Liver (tissue), 9 donors: Measurements from ENCODE around the gene ERC1. TPM values are rescaled to one million over a fixed set of nuclear protein-coding genes. Genes with fewer than 3 reads are reported as not detected.

Experiments used
- DNase-seq: peaks from one replicate; pipeline ENCODE4 v3.0.0-alpha.2; 2017; ENCODE audit warnings: low spot score
- H3K27ac ChIP-seq, 2 donors: one replicate each; pipeline ENCODE4 v1.7.0; 2013; ENCODE audit warnings: inconsistent platforms in 2 of 2, low read length in 2 of 2, control low read depth in 1 of 2, low read depth in 1 of 2, mild to moderate bottlenecking in 1 of 2
- H3K27me3 ChIP-seq, 4 donors: one replicate each; pipeline versions ENCODE4 v1.6.1 to v1.7.0; 2013; ENCODE audit warnings: low read length in 3 of 4, inconsistent platforms in 1 of 4, mild to moderate bottlenecking in 1 of 4, moderate library complexity in 1 of 4; ENCODE audit not compliant: control insufficient read depth in 4 of 4, insufficient read depth in 4 of 4
- H3K36me3 ChIP-seq, 4 donors: one replicate each; pipeline versions ENCODE4 v1.6.1 to v1.7.0; 2013; ENCODE audit warnings: low read length in 3 of 4, mild to moderate bottlenecking in 3 of 4, low read depth in 1 of 4, moderate library complexity in 1 of 4; ENCODE audit not compliant: control insufficient read depth in 4 of 4, insufficient read depth in 3 of 4
- H3K4me1 ChIP-seq, 4 donors: one replicate each; pipeline versions ENCODE4 v1.6.1 to v1.7.0; 2013; ENCODE audit warnings: low read length in 3 of 4, mild to moderate bottlenecking in 3 of 4, moderate library complexity in 1 of 4; ENCODE audit not compliant: control insufficient read depth in 4 of 4, insufficient read depth in 4 of 4
- H3K4me3 ChIP-seq, 3 donors: one replicate each; pipeline versions ENCODE4 v1.6.1 to v1.7.0; 2013; ENCODE audit warnings: low read length in 3 of 3, control low read depth in 1 of 3, low read depth in 1 of 3, mild to moderate bottlenecking in 1 of 3
- H3K9ac ChIP-seq, 2 donors: one replicate each; pipeline ENCODE4 v1.7.0; 2013; ENCODE audit warnings: low read length in 2 of 2, mild to moderate bottlenecking in 2 of 2, moderate library complexity in 2 of 2, control low read depth in 1 of 2, low read depth in 1 of 2
- H3K9me3 ChIP-seq, 4 donors: one replicate each; pipeline versions ENCODE4 v1.6.1 to v1.7.0; 2013; ENCODE audit warnings: low read length in 3 of 4; ENCODE audit not compliant: control insufficient read depth in 4 of 4
- EGR1 ChIP-seq, 2 donors: IDR thresholded peaks; 2 replicates each; pipeline ENCODE4 v1.6.1; 2016 to 2018; ENCODE audit warnings: antibody characterized with exemption in 2 of 2, low read depth in 2 of 2
- FOXA1 ChIP-seq: IDR thresholded peaks from 2 replicates; pipeline ENCODE4 v1.6.1; 2016; ENCODE audit warnings: antibody characterized with exemption
- FOXA2 ChIP-seq: IDR thresholded peaks from 2 replicates; pipeline ENCODE4 v1.6.1; 2016; ENCODE audit warnings: antibody characterized with exemption
- GABPA ChIP-seq, 2 donors: IDR thresholded peaks in 1 of 2; conservative IDR thresholded peaks in 1 of 2; 2 replicates each; pipeline ENCODE4 v1.6.1; 2016; ENCODE audit warnings: antibody characterized with exemption in 2 of 2, mild to moderate bottlenecking in 1 of 2, moderate library complexity in 1 of 2
- HNF4A ChIP-seq, 2 donors: conservative IDR thresholded peaks; 2 replicates each; pipeline ENCODE4 v1.6.1; 2016; ENCODE audit warnings: antibody characterized with exemption in 2 of 2, mild to moderate bottlenecking in 2 of 2
- HNF4G ChIP-seq: IDR thresholded peaks from 2 replicates; pipeline ENCODE4 v1.6.1; 2016; ENCODE audit warnings: antibody characterized with exemption
- JUND ChIP-seq, 2 donors: IDR thresholded peaks; 2 replicates each; pipeline ENCODE4 v1.6.1; 2016; ENCODE audit warnings: antibody characterized with exemption in 2 of 2
- NR2F2 ChIP-seq: IDR thresholded peaks from 2 replicates; pipeline ENCODE4 v1.6.1; 2016; ENCODE audit warnings: antibody characterized with exemption
- RAD21 ChIP-seq, 2 donors: IDR thresholded peaks; 2 replicates each; pipeline ENCODE4 v1.6.1; 2016; ENCODE audit warnings: antibody characterized with exemption in 2 of 2, mild to moderate bottlenecking in 2 of 2
- RXRA ChIP-seq, 2 donors: IDR thresholded peaks; 2 replicates each; pipeline ENCODE4 v1.6.1; 2017 to 2018; ENCODE audit warnings: antibody characterized with exemption in 2 of 2, mild to moderate bottlenecking in 1 of 2
- SP1 ChIP-seq: IDR thresholded peaks from 2 replicates; pipeline ENCODE4 v1.6.1; 2018; ENCODE audit warnings: antibody characterized with exemption, mild to moderate bottlenecking
- TAF1 ChIP-seq: conservative IDR thresholded peaks from 2 replicates; pipeline ENCODE4 v1.6.1; 2016; ENCODE audit warnings: antibody characterized with exemption, mild to moderate bottlenecking
- YY1 ChIP-seq: IDR thresholded peaks from 2 replicates; pipeline ENCODE4 v1.6.1; 2016; ENCODE audit warnings: antibody characterized with exemption, mild to moderate bottlenecking
- WGBS: extraction: QIAGEN DNeasy Blood & Tissue Kit; methylation state at CpG from one replicate; pipeline ENCODE4 v1.1.7; 2013; 5-methylcytosine and 5-hydroxymethylcytosine counted together
- polyA plus RNA-seq, 2 donors: library from polyadenylated mRNA; stranded (reverse) in 1 of 2; unstranded in 1 of 2; fragments of 200-250 nt in 1 of 2; fragments of >200 nt in 1 of 2; fragmentation: Nextera tagmentation in 1 of 2; extraction: Ambion mirVana in 1 of 2; gene quantifications; one replicate each; pipeline versions ENCODE4 v1.2.1 to v1.2.3, GENCODE V29; 2013 to 2015
- total RNA-seq, 2 donors: library from RNA; depleted of rRNA; stranded (reverse); fragments of >200 nt; gene quantifications; one replicate each; pipeline ENCODE4 v1.2.3, GENCODE V29; 2014
- TF ChIP-seq, protein P1 (sequence below): IDR thresholded peaks from 2 replicates; pipeline ENCODE4 v1.6.1; 2016; ENCODE audit warnings: antibody characterized with exemption
- TF ChIP-seq, protein P2 (sequence below): IDR thresholded peaks from 2 replicates; pipeline ENCODE4 v1.6.1; 2016; ENCODE audit warnings: antibody characterized with exemption
- TF ChIP-seq, protein P3 (sequence below): IDR thresholded peaks from 2 replicates; pipeline ENCODE4 v1.6.1; 2016; ENCODE audit warnings: antibody characterized with exemption
- TF ChIP-seq, protein P4 (sequence below): IDR thresholded peaks from 2 replicates; pipeline ENCODE4 v1.6.1; 2016; ENCODE audit warnings: antibody characterized with exemption, mild to moderate bottlenecking
- TF ChIP-seq, protein P5 (sequence below): fragments of 150-350 bp; IDR thresholded peaks from 2 replicates; pipeline ENCODE4 v1.5.1; 2017; ENCODE audit warnings: improper control_type of control experiment, low read depth, low read length; ENCODE audit not compliant: missing input control
- donor health status: healthy.
- donor health status: healthy.
- donor health status: healthy.
- donor health status: healthy.
- donor health status: healthy.

ERC1 gene
- total and polyA plus RNA-seq, 4 donors, result 6.2 to 50.2 (median 10.3) TPM

DNA sequence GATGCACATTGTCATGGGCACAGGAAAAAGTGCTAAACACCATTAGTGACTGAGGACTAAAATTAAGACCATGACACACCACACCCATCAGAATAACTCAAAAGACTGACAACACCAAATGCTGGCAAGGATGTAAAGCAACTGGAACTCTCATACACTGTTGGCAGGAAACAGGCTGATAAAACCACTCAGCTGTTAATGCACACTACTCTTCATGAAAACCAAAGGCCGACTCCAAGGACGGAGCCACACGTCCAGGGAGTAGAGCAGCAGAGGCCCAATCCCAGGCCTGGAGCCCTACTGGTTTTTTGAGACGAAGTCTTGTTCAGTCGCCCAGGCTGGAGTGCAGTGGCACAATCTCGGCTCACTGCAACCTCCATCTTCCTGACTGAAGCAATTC lies 48.0 kb upstream of the ERC1 start:
- Histone ChIP-seq H3K9me3 (no peaks in the 10 kb centered on the region), H3K4me1 (peaks cover 0 to 2% (median under 1%) of the 10 kb centered on the region in 4 donors), H3K27me3 (no peaks in the 10 kb centered on the region), H3K4me3 (no peak overlapping the region), H3K9ac (no peak overlapping the region), H3K36me3 (peaks cover 0 to 2% (median 2%) of the 10 kb centered on the region in 4 donors), H3K27ac (no peak overlapping the region)
- TF ChIP-seq GABPA (IDR thresholded peaks at IDR 0.05 in 1 of 2, conservative IDR thresholded peaks at IDR 0.05 in 1 of 2), result no peak
- no peak for TF ChIP-seq FOXA1
- TF ChIP-seq, protein P1, sequence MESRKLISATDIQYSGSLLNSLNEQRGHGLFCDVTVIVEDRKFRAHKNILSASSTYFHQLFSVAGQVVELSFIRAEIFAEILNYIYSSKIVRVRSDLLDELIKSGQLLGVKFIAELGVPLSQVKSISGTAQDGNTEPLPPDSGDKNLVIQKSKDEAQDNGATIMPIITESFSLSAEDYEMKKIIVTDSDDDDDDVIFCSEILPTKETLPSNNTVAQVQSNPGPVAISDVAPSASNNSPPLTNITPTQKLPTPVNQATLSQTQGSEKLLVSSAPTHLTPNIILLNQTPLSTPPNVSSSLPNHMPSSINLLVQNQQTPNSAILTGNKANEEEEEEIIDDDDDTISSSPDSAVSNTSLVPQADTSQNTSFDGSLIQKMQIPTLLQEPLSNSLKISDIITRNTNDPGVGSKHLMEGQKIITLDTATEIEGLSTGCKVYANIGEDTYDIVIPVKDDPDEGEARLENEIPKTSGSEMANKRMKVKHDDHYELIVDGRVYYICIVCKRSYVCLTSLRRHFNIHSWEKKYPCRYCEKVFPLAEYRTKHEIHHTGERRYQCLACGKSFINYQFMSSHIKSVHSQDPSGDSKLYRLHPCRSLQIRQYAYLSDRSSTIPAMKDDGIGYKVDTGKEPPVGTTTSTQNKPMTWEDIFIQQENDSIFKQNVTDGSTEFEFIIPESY, result no peak
- TF ChIP-seq NR2F2, result no peak
- no peak for TF ChIP-seq RXRA (IDR thresholded peaks at IDR 0.05)
- TF ChIP-seq JUND (IDR thresholded peaks at IDR 0.05), result no peak
- no peak for TF ChIP-seq HNF4A (conservative IDR thresholded peaks at IDR 0.05)
- no peak for TF ChIP-seq EGR1 (IDR thresholded peaks at IDR 0.05; ENCODE audit: low read depth in 2 of 2)
- TF ChIP-seq, protein P2, sequence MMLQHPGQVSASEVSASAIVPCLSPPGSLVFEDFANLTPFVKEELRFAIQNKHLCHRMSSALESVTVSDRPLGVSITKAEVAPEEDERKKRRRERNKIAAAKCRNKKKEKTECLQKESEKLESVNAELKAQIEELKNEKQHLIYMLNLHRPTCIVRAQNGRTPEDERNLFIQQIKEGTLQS, result no peak
- no peak for TF ChIP-seq HNF4G
- TF ChIP-seq, protein P3, sequence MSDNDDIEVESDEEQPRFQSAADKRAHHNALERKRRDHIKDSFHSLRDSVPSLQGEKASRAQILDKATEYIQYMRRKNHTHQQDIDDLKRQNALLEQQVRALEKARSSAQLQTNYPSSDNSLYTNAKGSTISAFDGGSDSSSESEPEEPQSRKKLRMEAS, result no peak
- TF ChIP-seq FOXA2, result no peak
- TF ChIP-seq YY1, result no peak
- no peak for TF ChIP-seq SP1
- no peak for TF ChIP-seq RAD21 (IDR thresholded peaks at IDR 0.05)
- TF ChIP-seq TAF1, result no peak
- TF ChIP-seq, protein P4, sequence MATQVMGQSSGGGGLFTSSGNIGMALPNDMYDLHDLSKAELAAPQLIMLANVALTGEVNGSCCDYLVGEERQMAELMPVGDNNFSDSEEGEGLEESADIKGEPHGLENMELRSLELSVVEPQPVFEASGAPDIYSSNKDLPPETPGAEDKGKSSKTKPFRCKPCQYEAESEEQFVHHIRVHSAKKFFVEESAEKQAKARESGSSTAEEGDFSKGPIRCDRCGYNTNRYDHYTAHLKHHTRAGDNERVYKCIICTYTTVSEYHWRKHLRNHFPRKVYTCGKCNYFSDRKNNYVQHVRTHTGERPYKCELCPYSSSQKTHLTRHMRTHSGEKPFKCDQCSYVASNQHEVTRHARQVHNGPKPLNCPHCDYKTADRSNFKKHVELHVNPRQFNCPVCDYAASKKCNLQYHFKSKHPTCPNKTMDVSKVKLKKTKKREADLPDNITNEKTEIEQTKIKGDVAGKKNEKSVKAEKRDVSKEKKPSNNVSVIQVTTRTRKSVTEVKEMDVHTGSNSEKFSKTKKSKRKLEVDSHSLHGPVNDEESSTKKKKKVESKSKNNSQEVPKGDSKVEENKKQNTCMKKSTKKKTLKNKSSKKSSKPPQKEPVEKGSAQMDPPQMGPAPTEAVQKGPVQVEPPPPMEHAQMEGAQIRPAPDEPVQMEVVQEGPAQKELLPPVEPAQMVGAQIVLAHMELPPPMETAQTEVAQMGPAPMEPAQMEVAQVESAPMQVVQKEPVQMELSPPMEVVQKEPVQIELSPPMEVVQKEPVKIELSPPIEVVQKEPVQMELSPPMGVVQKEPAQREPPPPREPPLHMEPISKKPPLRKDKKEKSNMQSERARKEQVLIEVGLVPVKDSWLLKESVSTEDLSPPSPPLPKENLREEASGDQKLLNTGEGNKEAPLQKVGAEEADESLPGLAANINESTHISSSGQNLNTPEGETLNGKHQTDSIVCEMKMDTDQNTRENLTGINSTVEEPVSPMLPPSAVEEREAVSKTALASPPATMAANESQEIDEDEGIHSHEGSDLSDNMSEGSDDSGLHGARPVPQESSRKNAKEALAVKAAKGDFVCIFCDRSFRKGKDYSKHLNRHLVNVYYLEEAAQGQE, result no peak
- TF ChIP-seq, protein P5, sequence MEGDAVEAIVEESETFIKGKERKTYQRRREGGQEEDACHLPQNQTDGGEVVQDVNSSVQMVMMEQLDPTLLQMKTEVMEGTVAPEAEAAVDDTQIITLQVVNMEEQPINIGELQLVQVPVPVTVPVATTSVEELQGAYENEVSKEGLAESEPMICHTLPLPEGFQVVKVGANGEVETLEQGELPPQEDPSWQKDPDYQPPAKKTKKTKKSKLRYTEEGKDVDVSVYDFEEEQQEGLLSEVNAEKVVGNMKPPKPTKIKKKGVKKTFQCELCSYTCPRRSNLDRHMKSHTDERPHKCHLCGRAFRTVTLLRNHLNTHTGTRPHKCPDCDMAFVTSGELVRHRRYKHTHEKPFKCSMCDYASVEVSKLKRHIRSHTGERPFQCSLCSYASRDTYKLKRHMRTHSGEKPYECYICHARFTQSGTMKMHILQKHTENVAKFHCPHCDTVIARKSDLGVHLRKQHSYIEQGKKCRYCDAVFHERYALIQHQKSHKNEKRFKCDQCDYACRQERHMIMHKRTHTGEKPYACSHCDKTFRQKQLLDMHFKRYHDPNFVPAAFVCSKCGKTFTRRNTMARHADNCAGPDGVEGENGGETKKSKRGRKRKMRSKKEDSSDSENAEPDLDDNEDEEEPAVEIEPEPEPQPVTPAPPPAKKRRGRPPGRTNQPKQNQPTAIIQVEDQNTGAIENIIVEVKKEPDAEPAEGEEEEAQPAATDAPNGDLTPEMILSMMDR, result no peak
- DNase-seq, result no peak
- WGBS, result 96% methylated on average over 6 of the region's 6 CpGs
